ENCODE results near the gene ARHGAP29.

Gene ARHGAP29

DNA sequence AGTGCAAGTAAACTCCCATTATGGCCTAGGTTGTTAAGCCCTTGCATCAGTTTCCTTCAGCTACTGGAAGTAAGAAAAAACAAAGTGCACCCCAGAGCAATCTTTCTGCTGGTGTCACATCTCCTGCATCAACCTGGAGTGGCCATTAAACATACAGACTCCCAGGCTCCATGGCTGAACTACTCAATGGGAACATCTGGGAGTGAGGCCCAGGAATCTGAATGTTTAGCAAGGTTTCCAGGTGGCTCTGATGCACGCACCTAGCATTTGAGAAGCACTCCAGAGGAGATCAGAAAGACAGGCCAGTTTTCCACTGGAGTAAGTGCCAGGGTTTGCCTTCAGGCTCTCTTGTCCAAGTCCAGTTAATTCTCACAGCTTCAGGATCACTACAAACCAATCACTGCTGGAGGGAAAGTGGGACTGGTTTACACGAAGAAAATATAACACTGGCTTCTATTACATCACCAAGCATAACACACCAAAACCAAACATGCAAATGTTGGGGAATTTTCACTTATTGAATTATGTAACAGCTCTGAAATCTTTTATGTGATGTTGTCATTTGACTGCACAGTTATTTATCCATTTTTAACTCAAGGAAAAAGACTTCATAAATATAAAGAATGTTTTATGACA is 94.1 kb downstream of the ARHGAP29 start:
- Histone ChIP-seq H3K4me2 (ENCODE audit: low read length, poor library complexity, severe bottlenecking) (no peak overlapping the region), H4K91ac (ENCODE audit: low read length) (no peak overlapping the region), H3K4me3 (ENCODE audit: insufficient read depth in 1 of 2, low read depth in 1 of 2, low read length in 2 of 2) (no peak overlapping the region), H2BK15ac (ENCODE audit: low read depth, poor library complexity, severe bottlenecking) (no peak overlapping the region), H3K9me3 (ENCODE audit: control insufficient read depth, low read length) (no peaks in the 10 kb centered on the region), H3K36me3 (ENCODE audit: control insufficient read depth in 1 of 2, insufficient read depth in 2 of 2, low read depth in 1 of 2, low read length in 2 of 2) (no peaks in the 10 kb centered on the region), H3K27ac (ENCODE audit: low read length, poor library complexity, severe bottlenecking) (no peak overlapping the region), H4K8ac (ENCODE audit: low read length) (no peak overlapping the region), H3K27me3 (ENCODE audit: control insufficient read depth in 1 of 2, insufficient read depth in 1 of 2, low read length in 2 of 2) (no peaks in the 10 kb centered on the region), H3K79me1 (replicated peaks; ENCODE audit: low read length, poor library complexity, severe bottlenecking) (no peaks in the 10 kb centered on the region), H3K14ac (ENCODE audit: low read length in 2 of 2) (no peak overlapping the region), H2BK5ac (ENCODE audit: low read depth, low read length, poor library complexity, severe bottlenecking) (no peak overlapping the region), H2AFZ (ENCODE audit: low read depth, low read length) (no peak overlapping the region), H2BK120ac (ENCODE audit: low read depth, low read length) (no peak overlapping the region), H3K18ac (ENCODE audit: low read depth in 1 of 2, low read length in 2 of 2) (no peak overlapping the region), H2BK12ac (ENCODE audit: low read length in 2 of 2) (no peak overlapping the region), H3K4me1 (ENCODE audit: control insufficient read depth, insufficient read depth, low read depth, low read length) (peaks cover 2% of the 10 kb centered on the region), H3K9ac (ENCODE audit: low read length) (no peak overlapping the region), H3K4ac (ENCODE audit: low read depth in 1 of 2, low read length in 2 of 2) (no peak overlapping the region), H2AK5ac (ENCODE audit: low read length, severe bottlenecking) (no peak overlapping the region), H3K23ac (ENCODE audit: low read length in 2 of 2) (no peak overlapping the region)
- 100% methylated on average over 1 of the region's 2 CpGs for WGBS
- DNase-seq, result no peak

DNA sequence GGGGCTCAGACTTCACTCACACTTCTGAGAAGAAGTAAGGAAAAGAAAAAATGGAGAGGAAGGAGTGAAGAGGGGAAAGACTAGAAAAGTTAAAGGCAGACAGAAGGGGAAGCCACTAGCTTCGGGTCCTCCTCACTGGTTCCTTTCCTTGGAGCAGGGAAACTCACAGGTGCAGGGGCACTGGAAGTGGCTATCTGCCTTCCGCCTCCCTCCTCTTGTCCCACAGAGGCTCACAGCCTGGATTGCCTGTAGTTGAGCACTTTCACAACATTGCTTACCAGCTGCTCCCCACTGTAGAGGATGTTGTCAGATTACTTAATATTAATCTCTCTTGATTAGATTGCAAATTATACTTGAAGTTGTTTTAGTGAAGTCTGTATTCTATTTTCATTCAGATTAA is 94.8 kb downstream of the ARHGAP29 start:
- peaks cover 2% of the 10 kb centered on the region for H3K4me1 ChIP-seq (ENCODE audit: control insufficient read depth, insufficient read depth, low read depth, low read length)
- H3K9me3 ChIP-seq (ENCODE audit: control insufficient read depth, low read length), result no peaks in the 10 kb centered on the region
- H2BK15ac ChIP-seq (ENCODE audit: low read depth, poor library complexity, severe bottlenecking), result no peak overlapping the region
- no peaks in the 10 kb centered on the region for H3K79me1 ChIP-seq (replicated peaks; ENCODE audit: low read length, poor library complexity, severe bottlenecking)
- H3K4ac ChIP-seq (ENCODE audit: low read depth in 1 of 2, low read length in 2 of 2), result no peak overlapping the region
- peak overlapping the region; percentile 10 for H3K9ac ChIP-seq (ENCODE audit: low read length)
- no peak overlapping the region for H2AFZ ChIP-seq (ENCODE audit: low read depth, low read length)
- H3K27me3 ChIP-seq (ENCODE audit: control insufficient read depth in 1 of 2, insufficient read depth in 1 of 2, low read length in 2 of 2), result no peaks in the 10 kb centered on the region
- 95% methylated on average over 2 of the region's 2 CpGs for WGBS
- no peak overlapping the region for H3K23ac ChIP-seq (ENCODE audit: low read length in 2 of 2)
- no peak overlapping the region for H4K91ac ChIP-seq (ENCODE audit: low read length)
- no peak overlapping the region for H2BK12ac ChIP-seq (ENCODE audit: low read length in 2 of 2)
- H2BK120ac ChIP-seq (ENCODE audit: low read depth, low read length), result no peak overlapping the region
- H2BK5ac ChIP-seq (ENCODE audit: low read depth, low read length, poor library complexity, severe bottlenecking), result no peak overlapping the region
- H3K18ac ChIP-seq (ENCODE audit: low read depth in 1 of 2, low read length in 2 of 2), result no peak overlapping the region
- H3K4me3 ChIP-seq (ENCODE audit: insufficient read depth in 1 of 2, low read depth in 1 of 2, low read length in 2 of 2), result no peak overlapping the region
- H3K14ac ChIP-seq (ENCODE audit: low read length in 2 of 2), result no peak overlapping the region
- no peak overlapping the region for H2AK5ac ChIP-seq (ENCODE audit: low read length, severe bottlenecking)
- no peak overlapping the region for H4K8ac ChIP-seq (ENCODE audit: low read length)
- H3K36me3 ChIP-seq (ENCODE audit: control insufficient read depth in 1 of 2, insufficient read depth in 2 of 2, low read depth in 1 of 2, low read length in 2 of 2), result no peaks in the 10 kb centered on the region
- H3K27ac ChIP-seq (ENCODE audit: low read length, poor library complexity, severe bottlenecking), result no peak overlapping the region
- no peak for DNase-seq
- no peak overlapping the region for H3K4me2 ChIP-seq (ENCODE audit: low read length, poor library complexity, severe bottlenecking)

DNA sequence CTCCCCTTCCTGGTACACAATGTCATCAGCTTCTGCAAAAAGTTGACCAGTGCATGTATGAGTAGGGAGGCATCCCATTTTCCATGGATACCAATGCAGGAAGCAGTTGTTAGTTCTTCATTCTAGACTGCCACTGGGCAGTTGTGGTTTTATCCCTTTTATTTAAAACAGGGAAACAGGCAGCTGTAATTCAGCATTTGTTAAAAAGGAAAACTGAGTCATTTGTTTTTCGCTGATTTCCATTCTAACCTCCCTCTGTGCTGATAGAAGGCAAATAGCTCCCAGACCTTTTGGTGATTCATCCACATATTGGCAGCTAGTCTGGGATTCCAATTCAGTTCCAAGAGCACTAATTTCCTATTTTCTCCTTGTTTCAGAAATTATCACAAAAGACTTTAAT is 95.4 kb downstream of the ARHGAP29 start:
- H3K9me3 ChIP-seq (ENCODE audit: control insufficient read depth, low read length), result no peaks in the 10 kb centered on the region
- no peak overlapping the region for H3K23ac ChIP-seq (ENCODE audit: low read length in 2 of 2)
- no peak overlapping the region for H2AFZ ChIP-seq (ENCODE audit: low read depth, low read length)
- H3K4me1 ChIP-seq (ENCODE audit: control insufficient read depth, insufficient read depth, low read depth, low read length), result peaks cover 2% of the 10 kb centered on the region
- H3K4ac ChIP-seq (ENCODE audit: low read depth in 1 of 2, low read length in 2 of 2), result no peak overlapping the region
- no peaks in the 10 kb centered on the region for H3K36me3 ChIP-seq (ENCODE audit: control insufficient read depth in 1 of 2, insufficient read depth in 2 of 2, low read depth in 1 of 2, low read length in 2 of 2)
- no peak overlapping the region for H2BK15ac ChIP-seq (ENCODE audit: low read depth, poor library complexity, severe bottlenecking)
- H3K27ac ChIP-seq (ENCODE audit: low read length, poor library complexity, severe bottlenecking), result no peak overlapping the region
- H3K4me2 ChIP-seq (ENCODE audit: low read length, poor library complexity, severe bottlenecking), result no peak overlapping the region
- no peak overlapping the region for H3K14ac ChIP-seq (ENCODE audit: low read length in 2 of 2)
- H4K91ac ChIP-seq (ENCODE audit: low read length), result no peak overlapping the region
- H2BK5ac ChIP-seq (ENCODE audit: low read depth, low read length, poor library complexity, severe bottlenecking), result no peak overlapping the region
- H3K18ac ChIP-seq (ENCODE audit: low read depth in 1 of 2, low read length in 2 of 2), result no peak overlapping the region
- no peak overlapping the region for H2BK12ac ChIP-seq (ENCODE audit: low read length in 2 of 2)
- no peaks in the 10 kb centered on the region for H3K79me1 ChIP-seq (replicated peaks; ENCODE audit: low read length, poor library complexity, severe bottlenecking)
- peak overlapping the region; percentile 34 for H3K9ac ChIP-seq (ENCODE audit: low read length)
- H2AK5ac ChIP-seq (ENCODE audit: low read length, severe bottlenecking), result no peak overlapping the region
- no peak overlapping the region for H3K4me3 ChIP-seq (ENCODE audit: insufficient read depth in 1 of 2, low read depth in 1 of 2, low read length in 2 of 2)
- H2BK120ac ChIP-seq (ENCODE audit: low read depth, low read length), result no peak overlapping the region
- no peak overlapping the region for H4K8ac ChIP-seq (ENCODE audit: low read length)
- no peaks in the 10 kb centered on the region for H3K27me3 ChIP-seq (ENCODE audit: control insufficient read depth in 1 of 2, insufficient read depth in 1 of 2, low read length in 2 of 2)
- no peak for DNase-seq
- WGBS, result 77% methylated on average over 1 of the region's 1 CpG

DNA sequence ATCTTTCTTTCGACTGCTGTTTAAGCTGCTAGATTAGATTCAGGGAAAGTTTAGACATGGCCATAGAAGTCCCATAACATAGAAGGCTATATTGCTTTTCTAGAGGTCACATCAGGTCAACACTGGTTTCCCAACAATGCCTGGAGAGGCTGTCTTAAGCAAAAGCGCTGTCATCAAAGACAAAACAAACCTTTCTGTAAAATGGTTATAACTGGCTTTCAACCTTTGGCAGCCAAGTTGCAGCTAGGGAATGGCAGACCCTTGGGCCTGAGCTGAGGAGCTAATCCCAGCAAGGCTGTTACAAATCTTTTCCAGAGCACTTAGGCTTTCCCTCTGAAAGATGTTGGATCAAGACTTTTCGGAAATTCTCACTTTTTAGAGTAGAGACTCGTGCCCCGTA is 105.3 kb downstream of the ARHGAP29 start:
- no peak overlapping the region for H3K4ac ChIP-seq (ENCODE audit: low read depth in 1 of 2, low read length in 2 of 2)
- 92% methylated on average over 5 of the region's 5 CpGs for WGBS
- no peak overlapping the region for H2BK5ac ChIP-seq (ENCODE audit: low read depth, low read length, poor library complexity, severe bottlenecking)

More for the DNA sequence above, 105.3 kb downstream of the ARHGAP29 start:
- Histone ChIP-seq H2BK15ac (ENCODE audit: low read depth, poor library complexity, severe bottlenecking) (no peak overlapping the region), H2AK5ac (ENCODE audit: low read length, severe bottlenecking) (no peak overlapping the region), H2BK12ac (ENCODE audit: low read length in 2 of 2) (no peak overlapping the region), H4K8ac (ENCODE audit: low read length) (no peak overlapping the region), H3K4me2 (ENCODE audit: low read length, poor library complexity, severe bottlenecking) (no peak overlapping the region), H3K23ac (ENCODE audit: low read length in 2 of 2) (no peak overlapping the region), H3K4me3 (ENCODE audit: insufficient read depth in 1 of 2, low read depth in 1 of 2, low read length in 2 of 2) (no peak overlapping the region), H3K9me3 (ENCODE audit: control insufficient read depth, low read length) (no peaks in the 10 kb centered on the region), H3K27me3 (ENCODE audit: control insufficient read depth in 1 of 2, insufficient read depth in 1 of 2, low read length in 2 of 2) (no peaks in the 10 kb centered on the region), H2BK120ac (ENCODE audit: low read depth, low read length) (no peak overlapping the region), H2AFZ (ENCODE audit: low read depth, low read length) (no peak overlapping the region), H3K36me3 (ENCODE audit: control insufficient read depth in 1 of 2, insufficient read depth in 2 of 2, low read depth in 1 of 2, low read length in 2 of 2) (no peaks in the 10 kb centered on the region), H3K27ac (ENCODE audit: low read length, poor library complexity, severe bottlenecking) (no peak overlapping the region), H3K9ac (ENCODE audit: low read length) (no peak overlapping the region), H3K79me1 (replicated peaks; ENCODE audit: low read length, poor library complexity, severe bottlenecking) (no peaks in the 10 kb centered on the region), H3K14ac (ENCODE audit: low read length in 2 of 2) (no peak overlapping the region), H3K4me1 (ENCODE audit: control insufficient read depth, insufficient read depth, low read depth, low read length) (peaks cover 3% of the 10 kb centered on the region), H4K91ac (ENCODE audit: low read length) (no peak overlapping the region), H3K18ac (ENCODE audit: low read depth in 1 of 2, low read length in 2 of 2) (no peak overlapping the region)
- DNase-seq, result no peak
